HepG2 (cell line): ENCODE data around the gene CREBRF. TPM values are rescaled to one million over a fixed set of nuclear protein-coding genes. Genes with fewer than 3 reads are reported as not detected.

Source experiments
- ATAC-seq: fragments of 200-7000 bp; cut with Tn5 transposase; 3 replicates; pipeline ENCODE4 v1.9.1; 2020; ENCODE audit warnings: mild to moderate bottlenecking, moderate library complexity
- BruUV-seq: library from RNA; stranded (reverse); fragments of 400-500 nt; replicated peaks from 2 replicates; lab custom pipeline; 2021; lab: Mats Ljungman, UMichigan
- CTCF ChIA-PET: fragments of 300-600 bp; formaldehyde crosslinking; extraction: SDS; loops from one replicate; lab custom pipeline; 2021; ENCODE audit warnings: low total read pairs, inconsistent platforms, low intra/inter-chr PET ratio; lab: Yijun Ruan, JAX
- POLR2A ChIA-PET: fragments of 350-600 bp; sonication (Branson Sonifier 250); formaldehyde crosslinking; loops from one replicate; lab custom pipeline; 2020; ENCODE audit warnings: antibody characterized with exemption, inconsistent platforms; lab: Yijun Ruan, JAX
- DNase-seq: peaks from one replicate; pipeline ENCODE4 v3.0.0-alpha.2; 2015; ENCODE audit warnings: low spot score
- FAIRE-seq: peaks from 3 replicates; lab custom pipeline; 2011; peaks lifted over from hg19 to GRCh38; lab: Jason Lieb, UNC
- H2AFZ ChIP-seq: one replicate; pipeline ENCODE4 v1.6.1; 2011; ENCODE audit warnings: low read length, inconsistent platforms
- H3K27ac ChIP-seq: fragments of 300-600 bp; 3 replicates; pipeline ENCODE4 v1.8.0; 2011; ENCODE audit warnings: mixed run types, mild to moderate bottlenecking, mixed read lengths, low read length, inconsistent platforms; ENCODE audit not compliant: insufficient read depth; ENCODE audit errors: extremely low read length
- H3K27me3 ChIP-seq, 2 experiments: fragments of 200-600 bp in 1 of 2; 2 replicates in 1 of 2; 3 replicates in 1 of 2; pipeline versions ENCODE4 v1.6.0 to v1.8.0; 2011; ENCODE audit warnings: low read length in 2 of 2, mild to moderate bottlenecking in 2 of 2, moderate library complexity in 2 of 2, inconsistent platforms in 1 of 2; ENCODE audit not compliant: insufficient read depth in 2 of 2, control insufficient read depth in 1 of 2
- H3K36me3 ChIP-seq, 2 experiments: fragments of 200-600 bp in 1 of 2; replicated peaks in 1 of 2; 2 replicates in 1 of 2; 3 replicates in 1 of 2; pipeline versions ENCODE4 v1.5.1 to v1.8.0; 2011; ENCODE audit warnings: low read length in 2 of 2, inconsistent platforms in 1 of 2; ENCODE audit not compliant: insufficient read depth in 2 of 2, control insufficient read depth in 1 of 2
- H3K4me1 ChIP-seq: 2 replicates; pipeline ENCODE4 v1.5.1; 2012; ENCODE audit warnings: low read length, inconsistent platforms; ENCODE audit not compliant: insufficient read depth
- H3K4me2 ChIP-seq: 2 replicates; pipeline ENCODE4 v1.6.0; 2011; ENCODE audit warnings: low read depth, low read length, inconsistent platforms
- H3K4me3 ChIP-seq, 3 experiments: fragments of 200-600 bp in 1 of 3; sonication (generic), shearing (Covaris generic) in 1 of 3; replicated peaks in 1 of 3; 2 replicates each; pipeline ENCODE4 v1.5.1; 2011 to 2016; ENCODE audit warnings: low read length in 3 of 3, inconsistent platforms in 2 of 3, low read depth in 2 of 3, mild to moderate bottlenecking in 2 of 3, control low read depth in 1 of 3, mixed read lengths in 1 of 3; ENCODE audit not compliant: insufficient read depth in 1 of 3
- H3K79me2 ChIP-seq: one replicate; pipeline ENCODE4 v1.6.1; 2011; ENCODE audit warnings: low read length, inconsistent platforms; ENCODE audit not compliant: insufficient read depth
- H3K9ac ChIP-seq: 2 replicates; pipeline ENCODE4 v1.6.0; 2011; ENCODE audit warnings: mild to moderate bottlenecking, low read depth, low read length, inconsistent platforms; ENCODE audit not compliant: insufficient read depth
- H3K9me3 ChIP-seq: 2 replicates; pipeline ENCODE4 v1.5.1; 2012; ENCODE audit warnings: mild to moderate bottlenecking, low read length
- H4K20me1 ChIP-seq: 2 replicates; pipeline ENCODE4 v1.6.0; 2011; ENCODE audit warnings: inconsistent platforms, mild to moderate bottlenecking, low read length, moderate library complexity; ENCODE audit not compliant: insufficient read depth
- AHDC1 ChIP-seq: sonication (generic); formaldehyde crosslinking; IDR thresholded peaks from 2 replicates; pipeline ENCODE4 v1.5.1; 2020; ENCODE audit warnings: mild to moderate bottlenecking, missing genetic modification reagents, borderline replicate concordance
- ARNT ChIP-seq: fragments of 450-650 bp; IDR thresholded peaks from 2 replicates; pipeline ENCODE4 v1.6.1; 2017
- FOXO1 ChIP-seq: sonication (generic); formaldehyde crosslinking; IDR thresholded peaks from 2 replicates; pipeline ENCODE4 v1.4.0; 2020; ENCODE audit warnings: missing genetic modification reagents
- GLMP ChIP-seq: sonication (generic); formaldehyde crosslinking; IDR thresholded peaks from 2 replicates; pipeline ENCODE4 v1.9.0; 2021; ENCODE audit warnings: missing genetic modification reagents, mild to moderate bottlenecking, borderline replicate concordance
- HOXD1 ChIP-seq: sonication (generic); formaldehyde crosslinking; IDR thresholded peaks from 2 replicates; pipeline ENCODE4 v1.5.0; 2020; ENCODE audit warnings: missing genetic modification reagents
- IRF9 ChIP-seq: sonication (generic); formaldehyde crosslinking; IDR thresholded peaks from 2 replicates; pipeline ENCODE4 v1.8.0; 2022; ENCODE audit warnings: missing genetic modification reagents, mild to moderate bottlenecking, borderline replicate concordance
- MIER3 ChIP-seq: IDR thresholded peaks from 2 replicates; pipeline ENCODE4 v1.6.1; 2016; ENCODE audit warnings: missing compliant biosample characterization, borderline replicate concordance
- MZF1 ChIP-seq: sonication (generic); formaldehyde crosslinking; IDR thresholded peaks from 2 replicates; pipeline ENCODE4 v1.8.1; 2023; ENCODE audit warnings: mild to moderate bottlenecking, missing genetic modification reagents, borderline replicate concordance
- POGZ ChIP-seq: sonication (generic); formaldehyde crosslinking; IDR thresholded peaks from 2 replicates; pipeline ENCODE4 v1.4.0; 2020; ENCODE audit warnings: mild to moderate bottlenecking, missing genetic modification reagents
- RARA ChIP-seq: IDR thresholded peaks from 2 replicates; pipeline ENCODE4 v1.6.1; 2016; ENCODE audit warnings: missing genetic modification reagents, missing compliant biosample characterization
- RBAK ChIP-seq: sonication (generic); formaldehyde crosslinking; IDR thresholded peaks from 2 replicates; pipeline ENCODE4 v1.5.1; 2020; ENCODE audit warnings: mild to moderate bottlenecking, missing genetic modification reagents
- SMARCE1 ChIP-seq: fragments of 450-650 bp; IDR thresholded peaks from 2 replicates; pipeline ENCODE4 v1.6.1; 2017; ENCODE audit warnings: borderline replicate concordance
- SNAPC2 ChIP-seq: sonication (generic); formaldehyde crosslinking; IDR thresholded peaks from 2 replicates; pipeline ENCODE4 v1.8.1; 2022; ENCODE audit warnings: mild to moderate bottlenecking, missing genetic modification reagents
- SOX6 ChIP-seq, 2 experiments: fragments of 450-650 bp in 1 of 2; sonication (generic) in 1 of 2; formaldehyde crosslinking in 1 of 2; IDR thresholded peaks; 2 replicates each; pipeline versions ENCODE4 v1.4.0 to v1.6.1; 2017 to 2020; ENCODE audit warnings: antibody characterized with exemption in 1 of 2, mild to moderate bottlenecking in 1 of 2, missing genetic modification reagents in 1 of 2
- STAG1 ChIP-seq: sonication (generic); formaldehyde crosslinking; IDR thresholded peaks from 2 replicates; pipeline ENCODE4 v1.4.0; 2020; ENCODE audit warnings: missing genetic modification reagents
- TFDP2 ChIP-seq: sonication (generic); formaldehyde crosslinking; IDR thresholded peaks from 2 replicates; pipeline ENCODE4 v1.4.0; 2020; ENCODE audit warnings: missing genetic modification reagents
- ZNF432 ChIP-seq: sonication (generic); formaldehyde crosslinking; IDR thresholded peaks from 2 replicates; pipeline ENCODE4 v1.5.0; 2020; ENCODE audit warnings: missing genetic modification reagents, mild to moderate bottlenecking, borderline replicate concordance
- ZSCAN12 ChIP-seq: sonication (generic); formaldehyde crosslinking; IDR thresholded peaks from 2 replicates; pipeline ENCODE4 v1.9.0; 2021; ENCODE audit warnings: mild to moderate bottlenecking, missing genetic modification reagents
- in situ Hi-C: cut with HindIII; loops from 2 replicates; pipeline ENCODE4 v1.10.0; 2017; ENCODE audit warnings: low pct_unique_long_range_greater_than_20kb; ENCODE audit not compliant: extremely low pct_ligation_motif_present
- intact Hi-C: fragments of 100-400 bp; cut with micrococcal nuclease; formaldehyde crosslinking; loops from one replicate; pipeline ENCODE4 v1.10.0; 2022; ENCODE audit not compliant: unreplicated experiment
- polyA plus RNA-seq, 8 experiments: library from polyadenylated mRNA; depleted of rRNA in 3 of 8; stranded (reverse) in 7 of 8; unstranded in 1 of 8; fragments of >200 nt; fragmentation: Illumina TruSeq in 4 of 8; extraction: Trizol in 4 of 8; gene quantifications; 2 replicates each; pipeline versions ENCODE4 v1.2.1 to v1.2.3, GENCODE V29; 2011 to 2016; ENCODE audit warnings: low read depth in 4 of 8, missing spikeins in 1 of 8, mixed read lengths in 1 of 8; ENCODE audit not compliant: insufficient read depth in 1 of 8
- total RNA-seq, 5 experiments: library from RNA; depleted of rRNA; stranded (reverse); fragments of >200 nt; fragmentation: Illumina TruSeq; extraction: Trizol; gene quantifications; 2 replicates each; pipeline ENCODE4 v1.2.3, GENCODE V29; 2016; ENCODE audit warnings: low read depth in 1 of 5

The CREBRF gene
- total and polyA plus RNA-seq, 2 of the 13 experiments (the other 11 are each of a cell fraction or from before 2014, with no cell fraction given): 4.5 to 10.2 TPM

- Histone ChIP-seq H3K27me3 (no peaks in the 10 kb centered on the region), H2AFZ (no peak overlapping the region), H3K4me3 (no peak overlapping the region), H3K9ac (no peak overlapping the region), H3K4me2 (no peak overlapping the region), H3K36me3 (peaks cover 0 to 2% of the 10 kb centered on the region in 2 experiments; a peak in 2 of 5 replicates), H3K4me1 (peaks cover 14% of the 10 kb centered on the region; the same call in 1 of the 2 replicates), H3K79me2 (peaks cover 11% of the 10 kb centered on the region), H3K27ac (no peak overlapping the region), H3K9me3 (no peaks in the 10 kb centered on the region), H4K20me1 (peaks cover 3% of the 10 kb centered on the region; the same call in 1 of the 2 replicates)
- no peak for DNase-seq
- FAIRE-seq: no peak
- BruUV-seq: no TSS peak
- CTCF ChIA-PET: no interaction called here
- ATAC-seq: no peak
- intact Hi-C loops (no loop called here), in situ Hi-C loops (no loop called here)
- POLR2A ChIA-PET: no interaction called here
- TF ChIP-seq ZNF432 (CRISPR knock-in tag): no peak
- no peak for TF ChIP-seq MZF1 (CRISPR knock-in tag)
- no peak for TF ChIP-seq MIER3 (CRISPR knock-in tag)
- TF ChIP-seq TFDP2 (CRISPR knock-in tag): no peak
- no peak for TF ChIP-seq SMARCE1
- no peak for TF ChIP-seq ARNT
- TF ChIP-seq IRF9 (CRISPR knock-in tag): no peak
- no peak for TF ChIP-seq RARA
- TF ChIP-seq GLMP: no peak
- TF ChIP-seq RBAK (CRISPR knock-in tag): no peak
- no peak for TF ChIP-seq AHDC1 (CRISPR knock-in tag)
- no peak for TF ChIP-seq HOXD1 (CRISPR knock-in tag)
- no peak for TF ChIP-seq ZSCAN12 (CRISPR knock-in tag)
- TF ChIP-seq FOXO1 (CRISPR knock-in tag): no peak
- TF ChIP-seq POGZ: no peak
- TF ChIP-seq SNAPC2 (CRISPR knock-in tag): no peak
- no peak for TF ChIP-seq SOX6 (IDR thresholded peaks at IDR 0.05)
- no peak for TF ChIP-seq SOX6 (CRISPR knock-in tag; IDR thresholded peaks at IDR 0.05)
- TF ChIP-seq STAG1 (CRISPR knock-in tag): no peak
Observed at GRCh38 chr5:173065155-173065554, 9.0 kb downstream of the CREBRF start.
